Esophagus (tissue), 2 donors: Measurements from ENCODE around the gene PPIF. TPM values are rescaled to one million over a fixed set of nuclear protein-coding genes. Genes with fewer than 3 reads are reported as not detected.

Experiments
- H3K27ac ChIP-seq, 2 donors: one replicate each; pipeline ENCODE4 v1.5.1; 2013; ENCODE audit warnings: low read depth in 2 of 2, mild to moderate bottlenecking in 2 of 2, inconsistent platforms in 1 of 2, low read length in 1 of 2, moderate library complexity in 1 of 2
- H3K27me3 ChIP-seq, 2 donors: one replicate each; pipeline ENCODE4 v1.6.1; 2013; ENCODE audit warnings: low read length in 2 of 2, control low read depth in 1 of 2, mild to moderate bottlenecking in 1 of 2; ENCODE audit not compliant: insufficient read depth in 2 of 2, control insufficient read depth in 1 of 2
- H3K36me3 ChIP-seq, 2 donors: one replicate each; pipeline ENCODE4 v1.6.1; 2013; ENCODE audit warnings: low read length in 1 of 2; ENCODE audit not compliant: control insufficient read depth in 2 of 2, insufficient read depth in 2 of 2
- H3K4me1 ChIP-seq, 2 donors: one replicate each; pipeline ENCODE4 v1.6.1; 2013; ENCODE audit warnings: low read length in 1 of 2; ENCODE audit not compliant: control insufficient read depth in 2 of 2, insufficient read depth in 2 of 2
- H3K4me3 ChIP-seq, 2 donors: one replicate each; pipeline ENCODE4 v1.5.1; 2013; ENCODE audit warnings: low read length in 2 of 2, mild to moderate bottlenecking in 2 of 2, low read depth in 1 of 2, moderate library complexity in 1 of 2
- H3K9me3 ChIP-seq, 2 donors: one replicate each; pipeline ENCODE4 v1.6.1; 2013; ENCODE audit warnings: mild to moderate bottlenecking in 2 of 2, low read depth in 1 of 2, low read length in 1 of 2, moderate library complexity in 1 of 2; ENCODE audit not compliant: control insufficient read depth in 2 of 2, insufficient read depth in 1 of 2
- WGBS, 2 donors: extraction: QIAGEN DNeasy Blood & Tissue Kit; methylation state at CpG; one replicate each; pipeline ENCODE4 v1.1.7; 2013; 5-methylcytosine and 5-hydroxymethylcytosine counted together
- polyA plus RNA-seq, 2 donors: library from polyadenylated mRNA; stranded (reverse); fragments of 200-250 nt; gene quantifications; one replicate each; pipeline ENCODE4 v1.2.3, GENCODE V29; 2013
- donor health status: healthy with polysubstance abuse.
- donor health status: Bipolar disorder and iron deficiency.

Gene PPIF
- 10 to 100 TPM; 38.4 to 57.4 TPM for polyA plus RNA-seq

GRCh38 chr10:79347226-79347893 lies at the start of gene PPIF:
Gene PPIF, plus strand, starts transcription at chr10:79347469. Its CDS starts 80 bp downstream, at chr10:79347549.
- peak within 1 kb of the TSS; percentile 83 to 93 for H3K27ac ChIP-seq
- H3K4me1 ChIP-seq: peaks cover 16 to 39% of the 10 kb centered on the region in 2 donors
- WGBS, 2 donors: 0 to 1% methylated on average over 53 to 77 of the region's 77 CpGs

GRCh38 chr10:79298403-79299244 lies 48.6 kb upstream of the PPIF start:
- 78 to 79% methylated on average over 27 of the region's 27 CpGs for WGBS, 2 donors
- peak overlapping the region; percentile 40 to 83 for H3K27ac ChIP-seq
- H3K36me3 ChIP-seq: peaks cover 30 to 75% of the 10 kb centered on the region in 2 donors
- H3K4me1 ChIP-seq: peaks cover 6 to 8% of the 10 kb centered on the region in 2 donors
- H3K27me3 ChIP-seq: no peaks in the 10 kb centered on the region
- no peaks in the 10 kb centered on the region for H3K9me3 ChIP-seq
- no peak overlapping the region for H3K4me3 ChIP-seq

More at GRCh38 chr10:79347226-79347893, at the start of gene PPIF:
- peak within 1 kb of the TSS; percentile 85 to 94 for H3K4me3 ChIP-seq
- H3K36me3 ChIP-seq: peaks cover 6 to 33% of the 10 kb centered on the region in 2 donors
- H3K27me3 ChIP-seq: no peaks in the 10 kb centered on the region
- no peaks in the 10 kb centered on the region for H3K9me3 ChIP-seq

GRCh38 chr10:79299397-79300241 lies 47.6 kb upstream of the PPIF start:
- Histone ChIP-seq H3K4me3 (no peak overlapping the region), H3K27me3 (no peaks in the 10 kb centered on the region), H3K27ac (peak overlapping the region; percentile 6 to 40), H3K36me3 (peaks cover 30 to 80% of the 10 kb centered on the region in 2 donors), H3K9me3 (no peaks in the 10 kb centered on the region), H3K4me1 (peaks cover 6 to 8% of the 10 kb centered on the region in 2 donors)
- WGBS, 2 donors: 77 to 83% methylated on average over 13 of the region's 13 CpGs

GRCh38 chr10:79300711-79301110 lies 46.6 kb upstream of the PPIF start:
- peaks cover 6 to 8% of the 10 kb centered on the region in 2 donors for H3K4me1 ChIP-seq
- H3K27me3 ChIP-seq: no peaks in the 10 kb centered on the region
- H3K9me3 ChIP-seq: no peaks in the 10 kb centered on the region
- 89 to 96% methylated on average over 20 to 24 of the region's 24 CpGs for WGBS, 2 donors
- H3K4me3 ChIP-seq: no peak overlapping the region
- peaks cover 37 to 82% of the 10 kb centered on the region in 2 donors for H3K36me3 ChIP-seq
- no peak overlapping the region for H3K27ac ChIP-seq

GRCh38 chr10:79301754-79302530 lies 45.3 kb upstream of the PPIF start:
- peaks cover 6 to 8% of the 10 kb centered on the region in 2 donors for H3K4me1 ChIP-seq
- 88 to 91% methylated on average over 19 of the region's 19 CpGs for WGBS, 2 donors
- H3K4me3 ChIP-seq: no peak overlapping the region
- no peaks in the 10 kb centered on the region for H3K27me3 ChIP-seq
- peaks cover 48 to 85% of the 10 kb centered on the region in 2 donors for H3K36me3 ChIP-seq
- H3K27ac ChIP-seq: peak overlapping the region in 1 of 2 donors; percentile 28
- H3K9me3 ChIP-seq: no peaks in the 10 kb centered on the region

- H3K36me3 ChIP-seq: peaks cover 41 to 90% of the 10 kb centered on the region in 2 donors
- peaks cover 0 to 4% of the 10 kb centered on the region in 2 donors for H3K4me1 ChIP-seq
- no peaks in the 10 kb centered on the region for H3K27me3 ChIP-seq
- H3K9me3 ChIP-seq: no peaks in the 10 kb centered on the region
- WGBS, 2 donors: 91 to 93% methylated on average over 25 of the region's 25 CpGs
- H3K4me3 ChIP-seq: no peak overlapping the region
- H3K27ac ChIP-seq: no peak overlapping the region
These were observed 43.4 kb upstream of the PPIF start for GRCh38 chr10:79303631-79304478.

- WGBS, 2 donors: 74 to 90% methylated on average over 6 of the region's 6 CpGs
- Histone ChIP-seq H3K36me3 (peaks cover 41 to 90% of the 10 kb centered on the region in 2 donors), H3K4me3 (no peak overlapping the region)
These were observed 42.7 kb upstream of the PPIF start for GRCh38 chr10:79304479-79305087.

GRCh38 chr10:79305515-79305914 lies 41.8 kb upstream of the PPIF start:
- Histone ChIP-seq H3K27me3 (no peaks in the 10 kb centered on the region), H3K9me3 (no peaks in the 10 kb centered on the region), H3K4me1 (peaks cover 3 to 4% of the 10 kb centered on the region in 2 donors), H3K4me3 (no peak overlapping the region), H3K36me3 (peaks cover 33 to 90% of the 10 kb centered on the region in 2 donors), H3K27ac (peak overlapping the region in 1 of 2 donors; percentile 38)
- 82 to 83% methylated on average over 7 to 8 of the region's 8 CpGs for WGBS, 2 donors

More at GRCh38 chr10:79304479-79305087, 42.7 kb upstream of the PPIF start:
- Histone ChIP-seq H3K4me1 (peaks cover 0 to 4% of the 10 kb centered on the region in 2 donors), H3K27me3 (no peaks in the 10 kb centered on the region), H3K9me3 (no peaks in the 10 kb centered on the region), H3K27ac (no peak overlapping the region)
